Left renal cortex interstitium (tissue), 4 donors: ENCODE results near the gene POU2F1. TPM values are rescaled to one million over a fixed set of nuclear protein-coding genes. Genes with fewer than 3 reads are reported as not detected.

ENCODE experiments used
- DNase-seq, 4 donors: peaks; one replicate each; pipeline ENCODE4 v3.0.0-alpha.2; 2013; ENCODE audit warnings: low read depth in 4 of 4, low spot score in 2 of 4, missing footprints in 1 of 4
- polyA plus RNA-seq, 4 donors: library from polyadenylated mRNA; unstranded; fragments of 120-200 nt; gene quantifications; one replicate each; pipeline ENCODE4 v1.2.1, GENCODE V29; 2013; ENCODE audit not compliant: insufficient read length in 4 of 4

The POU2F1 gene
- polyA plus RNA-seq = 10 to 100 TPM; 11.8 to 18.6 (median 13.9) TPM

- peak; percentile 95 to 100 (median 98) for DNase-seq
Observed at GRCh38 chr1:167220537-167221125, at the start of gene POU2F1. Gene POU2F1, plus strand, starts transcription at chr1:167220886. Its CDS starts 12 bp downstream, at chr1:167220898.

- DNase-seq = no peak
Observed at GRCh38 chr1:167171286-167171929, 49.3 kb upstream of the POU2F1 start.

DNA sequence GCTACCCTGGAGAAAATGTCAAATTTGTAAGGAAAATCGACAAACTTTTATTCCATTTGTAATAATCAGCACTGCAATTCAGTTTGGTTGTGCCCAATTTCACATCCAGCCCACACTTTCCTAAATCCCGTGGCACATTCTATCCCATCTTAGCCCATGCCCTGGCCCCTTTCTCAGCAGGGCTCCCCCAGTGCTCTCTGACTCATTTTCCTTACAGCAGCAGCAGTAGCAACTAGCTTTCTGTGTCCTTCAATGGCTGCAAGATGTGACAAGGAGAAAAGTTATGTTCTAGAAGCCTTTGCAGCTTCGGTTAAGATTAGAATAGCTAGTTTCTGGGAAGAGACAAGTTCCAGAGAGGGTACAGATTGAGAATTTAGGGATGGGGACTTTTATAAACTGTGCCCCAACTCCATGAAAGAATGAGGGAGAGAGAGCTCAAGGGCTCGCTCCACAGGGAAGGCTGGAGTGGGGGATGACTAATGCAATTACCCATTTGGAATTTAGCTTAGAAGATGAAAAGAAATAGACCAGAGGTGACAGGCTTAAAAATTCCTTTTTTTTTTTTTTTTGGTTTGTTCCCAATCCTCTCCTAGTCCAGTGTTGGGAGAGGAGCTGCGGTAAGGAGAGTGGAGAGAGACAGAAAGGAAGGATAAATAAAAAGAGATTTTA lies 47.0 kb upstream of the POU2F1 start:
- DNase-seq = no peak

DNA sequence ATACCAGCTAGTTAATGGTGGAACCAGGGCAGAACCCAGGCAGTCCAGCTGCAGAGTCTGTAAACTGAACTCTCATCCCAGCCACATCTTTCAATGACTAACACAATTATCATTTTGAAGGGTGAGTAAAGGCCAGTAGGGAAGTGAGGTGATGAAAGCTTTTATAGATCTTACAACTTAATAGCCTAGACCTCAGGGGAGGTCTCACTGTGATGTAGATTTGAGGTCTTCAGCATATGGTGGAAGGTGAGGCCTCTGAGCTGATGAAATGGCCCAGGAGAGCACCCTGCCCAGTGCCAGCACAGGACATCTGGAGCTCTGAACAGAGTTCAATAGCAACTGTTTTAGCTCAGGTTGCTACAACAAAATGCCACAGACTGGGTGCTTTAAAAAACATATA lies 44.8 kb upstream of the POU2F1 start:
- DNase-seq = no peak

DNA sequence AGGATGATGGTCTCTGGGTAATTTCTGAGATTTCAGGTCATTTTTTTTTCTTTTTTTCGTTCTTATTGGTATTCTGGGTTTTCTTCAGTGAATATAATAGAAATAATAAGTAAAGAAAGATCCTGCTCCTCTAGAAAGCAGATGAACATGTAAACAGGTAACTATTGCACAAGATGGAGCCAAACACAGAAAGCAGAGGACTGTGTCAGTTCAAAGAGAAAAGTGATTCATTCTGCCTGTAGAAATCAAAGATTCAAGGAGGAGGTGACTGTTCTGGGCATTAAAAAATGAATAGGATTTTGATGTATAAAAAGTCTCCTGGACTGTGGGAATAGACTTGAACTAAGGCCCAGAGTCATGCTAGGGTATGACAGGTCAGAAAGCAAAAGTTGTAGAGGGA lies 41.9 kb upstream of the POU2F1 start:
- no peak for DNase-seq

GRCh38 chr1:167182571-167183320 lies 37.9 kb upstream of the POU2F1 start:
- no peak for DNase-seq

GRCh38 chr1:167184081-167184480 lies 36.6 kb upstream of the POU2F1 start:
- DNase-seq = no peak

- no peak for DNase-seq
Observed at GRCh38 chr1:167185062-167185461, 35.6 kb upstream of the POU2F1 start.

DNA sequence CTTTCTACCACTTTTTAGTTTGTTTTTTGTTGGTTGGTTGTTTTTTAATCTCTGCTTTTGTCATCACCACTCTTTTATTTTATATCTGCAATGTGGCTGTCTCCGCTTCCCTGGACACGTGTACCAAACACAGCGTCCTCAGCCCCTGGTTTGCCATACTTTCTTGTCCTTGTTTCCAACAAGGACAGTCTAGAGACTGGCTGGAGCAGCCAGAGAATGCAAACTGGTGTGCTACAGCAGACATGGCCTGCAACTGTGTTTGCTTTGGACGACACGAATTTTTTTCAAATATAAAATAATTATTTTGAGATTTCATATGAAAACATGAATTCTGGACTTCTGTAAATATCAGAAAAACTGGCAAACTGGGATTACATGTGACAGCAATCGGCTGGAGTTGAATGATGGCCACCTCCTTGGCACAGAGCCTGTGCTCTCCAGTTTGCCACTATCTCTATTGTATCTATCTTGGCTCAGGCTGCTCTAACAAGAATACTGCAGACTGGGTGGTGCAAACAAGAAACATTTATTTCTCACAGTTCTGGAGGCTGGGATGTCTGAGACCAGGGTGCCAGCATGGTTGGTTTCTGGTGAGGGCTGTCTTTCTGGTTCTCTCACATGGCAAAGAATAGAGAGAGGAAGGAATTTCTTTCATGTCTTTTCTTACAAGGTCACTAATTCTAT lies 34.6 kb upstream of the POU2F1 start:
- DNase-seq = no peak

DNA sequence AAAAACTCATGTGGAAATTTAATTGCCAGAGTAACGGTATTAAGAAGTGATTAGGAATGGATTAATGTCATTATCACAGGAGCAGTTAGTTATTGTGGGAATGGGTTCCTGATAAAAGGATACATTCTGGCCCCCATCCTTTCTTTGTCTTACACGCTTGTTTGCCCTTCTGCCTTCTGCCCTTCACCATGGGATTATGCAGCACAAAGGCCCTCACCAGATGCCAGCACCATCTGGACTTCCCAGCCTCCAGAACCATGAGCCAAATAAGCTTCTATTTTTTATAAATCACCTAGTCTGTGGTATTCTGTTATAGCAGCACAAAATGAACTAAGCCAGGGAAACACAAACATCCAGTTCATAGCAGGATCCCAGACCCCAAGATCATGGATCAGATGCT lies 33.9 kb upstream of the POU2F1 start:
- no peak for DNase-seq

DNA sequence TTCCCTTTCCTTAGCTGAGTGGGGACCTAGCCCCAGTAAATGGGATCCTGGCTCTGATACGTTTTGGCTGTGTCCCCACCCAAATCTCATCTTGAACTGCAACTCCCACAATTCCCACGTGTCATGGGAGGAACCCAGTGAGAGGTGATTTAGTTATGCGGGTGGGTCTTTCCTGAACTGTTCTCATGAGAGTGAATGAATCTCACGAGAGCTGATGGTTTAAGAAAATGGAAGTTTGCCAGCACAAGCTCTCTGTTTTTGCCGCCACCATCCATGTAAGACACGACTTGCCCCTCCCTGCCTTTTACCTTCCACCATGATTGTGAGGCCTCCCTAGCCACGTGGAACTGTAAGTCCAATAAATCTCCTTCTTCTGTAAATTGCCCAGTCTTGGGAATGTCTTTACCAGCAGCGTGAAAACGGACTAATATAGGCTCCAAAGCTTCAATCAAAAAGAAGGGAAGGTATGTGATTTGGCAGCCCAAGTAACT lies 29.9 kb upstream of the POU2F1 start:
- DNase-seq = no peak

DNA sequence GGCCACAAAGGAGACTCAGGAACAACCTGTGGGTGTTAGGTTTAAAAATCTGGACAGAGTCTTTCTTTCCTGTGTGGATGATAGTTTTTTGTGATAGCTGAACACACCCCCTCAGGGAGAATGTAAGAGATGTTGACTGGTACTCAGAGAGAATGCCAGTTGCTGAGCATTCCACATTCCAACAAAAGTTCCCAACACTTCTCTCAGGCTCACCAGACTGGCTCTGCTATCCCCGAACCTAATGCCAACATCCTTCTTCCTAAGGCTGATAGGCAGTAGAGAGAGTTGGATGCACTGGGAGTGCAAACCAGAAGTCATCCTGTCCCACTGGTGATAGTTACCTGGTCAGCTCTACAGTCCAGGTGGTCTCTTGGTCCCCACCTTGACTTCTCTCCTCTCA lies 28.7 kb upstream of the POU2F1 start:
- DNase-seq = no peak

DNA sequence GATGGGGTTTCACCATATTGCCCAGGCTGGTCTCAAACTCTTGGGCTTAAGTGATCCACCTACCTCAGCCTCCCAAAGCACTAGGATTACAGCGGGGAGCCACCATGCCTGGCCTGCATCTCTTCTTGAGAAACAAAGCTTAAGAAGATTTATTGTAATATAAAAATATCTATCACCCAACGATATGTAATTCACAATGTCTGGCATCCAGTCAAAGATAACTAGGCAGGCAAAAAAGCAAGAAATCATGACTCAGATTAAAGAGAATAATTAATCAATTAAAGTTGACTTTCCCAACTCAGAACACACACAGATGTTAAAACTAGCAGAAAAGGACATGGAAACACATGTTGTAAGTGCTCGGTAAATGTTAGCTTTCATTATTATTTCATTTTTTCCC lies 26.5 kb upstream of the POU2F1 start:
- DNase-seq = no peak

GRCh38 chr1:167196166-167196565 lies 24.5 kb upstream of the POU2F1 start:
- no peak for DNase-seq

GRCh38 chr1:167197236-167197635 lies 23.4 kb upstream of the POU2F1 start:
- DNase-seq = no peak

DNA sequence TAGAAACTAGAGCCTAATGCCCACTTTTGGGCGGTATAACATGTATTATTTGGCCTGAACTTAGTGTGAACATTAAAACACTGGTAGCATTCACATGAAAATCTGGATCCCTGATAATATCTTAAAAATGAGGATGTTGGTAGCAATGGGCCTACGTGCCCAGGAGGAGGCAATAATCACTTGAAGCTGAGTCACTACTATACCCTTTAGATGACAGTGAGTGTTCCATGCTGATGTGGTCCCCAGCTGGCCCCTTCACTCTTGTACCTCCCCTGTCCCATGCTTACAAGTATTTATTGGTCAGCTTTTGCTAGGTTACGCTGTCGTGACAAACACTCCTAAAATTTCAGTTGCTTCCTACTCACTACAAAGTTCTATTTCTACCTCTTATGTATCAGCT lies 23.0 kb upstream of the POU2F1 start:
- no peak for DNase-seq

- no peak for DNase-seq
Observed at GRCh38 chr1:167198518-167199133, 22.1 kb upstream of the POU2F1 start.

GRCh38 chr1:167199656-167200055 lies 21.0 kb upstream of the POU2F1 start:
- DNase-seq = no peak

DNA sequence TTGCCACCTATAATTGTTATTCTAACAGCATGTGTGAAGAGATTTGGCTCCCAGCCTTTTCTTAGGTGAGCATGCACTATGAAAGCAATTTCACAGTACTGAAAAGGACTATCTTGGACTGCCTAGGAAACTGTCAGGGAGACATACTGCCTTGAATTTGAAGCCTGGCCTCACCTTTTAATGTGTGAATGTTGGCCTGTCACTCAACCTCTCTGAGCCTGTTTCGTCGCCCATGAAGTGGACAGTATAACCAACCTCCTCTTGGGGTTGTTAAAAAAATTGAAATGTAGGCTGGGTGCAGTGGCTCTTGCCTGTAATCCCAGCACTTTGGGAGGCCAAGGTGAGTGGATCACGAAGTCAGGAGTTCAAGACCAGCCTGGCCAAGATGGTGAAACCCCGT lies 20.4 kb upstream of the POU2F1 start:
- DNase-seq = no peak

DNA sequence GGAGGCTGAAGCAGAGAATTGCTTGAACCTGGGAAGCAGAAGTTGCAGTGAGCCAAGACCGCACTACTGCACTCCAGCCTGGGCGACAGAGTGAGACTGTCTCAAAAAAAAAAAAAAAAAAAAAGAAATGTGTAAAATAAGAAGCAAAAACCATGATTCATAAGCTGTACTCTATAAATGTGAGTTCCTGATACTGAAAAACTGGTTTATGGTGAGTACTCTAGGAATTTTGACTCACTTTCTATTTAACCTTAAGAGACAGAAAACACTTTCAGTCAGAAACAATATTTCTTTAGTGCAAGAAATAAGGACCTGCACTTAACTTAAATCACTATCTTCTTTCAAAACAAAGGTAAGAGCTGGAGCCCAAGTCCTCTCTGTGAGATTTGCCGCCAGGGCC lies 19.9 kb upstream of the POU2F1 start:
- no peak for DNase-seq
